LNCAP (cell line): ENCODE results near the gene DLEC1.

Source experiments
- CTCF ChIP-seq: fragments of 450-650 bp; IDR thresholded peaks from 2 replicates; pipeline ENCODE4 v1.5.1; 2017; ENCODE audit warnings: mild to moderate bottlenecking

Gene DLEC1

DNA sequence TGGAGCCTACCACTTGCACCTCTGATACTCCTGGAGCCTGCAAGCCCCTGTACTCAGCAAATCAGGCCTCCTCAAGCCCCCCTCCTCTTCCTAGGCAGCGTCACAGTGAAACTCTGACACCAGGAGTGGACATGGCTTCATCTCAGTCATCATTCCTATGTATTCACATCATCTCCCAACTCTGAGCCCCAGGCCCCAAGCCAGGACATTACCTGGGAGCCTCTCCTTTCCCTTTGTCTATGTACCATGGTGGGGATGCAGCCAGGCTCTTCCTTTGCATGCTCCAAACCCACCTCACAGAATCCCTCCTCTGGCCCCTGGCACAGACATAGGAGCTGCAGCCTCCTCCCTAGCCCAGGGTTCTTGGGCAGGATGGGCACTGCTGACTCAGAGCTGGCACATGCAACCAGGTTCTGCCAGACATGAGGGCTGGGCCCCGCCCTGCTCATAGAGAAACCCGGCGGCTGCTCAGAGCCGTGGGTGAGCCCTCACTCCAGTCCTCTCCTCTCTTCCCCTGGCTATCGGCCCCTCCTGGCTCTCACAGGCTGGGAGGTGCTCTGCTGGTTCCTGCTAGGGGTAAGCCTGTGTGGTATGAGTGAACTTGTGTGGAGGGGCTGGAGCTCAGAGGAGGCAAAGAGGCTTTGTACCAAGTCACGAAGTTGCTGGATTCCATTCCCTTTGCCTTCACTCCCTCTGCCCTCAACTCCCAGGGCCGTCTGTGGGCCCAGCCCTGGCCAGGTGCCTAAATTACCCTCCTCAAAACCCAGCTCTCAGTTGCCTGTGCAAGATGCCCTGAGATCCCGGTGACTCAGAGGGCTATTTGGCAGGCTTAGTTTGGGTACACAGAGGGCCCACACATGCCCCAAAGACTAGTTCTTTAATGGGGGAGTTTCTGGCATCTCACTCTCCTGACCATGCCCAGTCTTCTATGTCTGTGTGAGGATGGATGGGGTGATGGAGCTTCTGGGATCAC lies 7.7 kb upstream of the DLEC1 start:
- TF ChIP-seq CTCF: no peak

DNA sequence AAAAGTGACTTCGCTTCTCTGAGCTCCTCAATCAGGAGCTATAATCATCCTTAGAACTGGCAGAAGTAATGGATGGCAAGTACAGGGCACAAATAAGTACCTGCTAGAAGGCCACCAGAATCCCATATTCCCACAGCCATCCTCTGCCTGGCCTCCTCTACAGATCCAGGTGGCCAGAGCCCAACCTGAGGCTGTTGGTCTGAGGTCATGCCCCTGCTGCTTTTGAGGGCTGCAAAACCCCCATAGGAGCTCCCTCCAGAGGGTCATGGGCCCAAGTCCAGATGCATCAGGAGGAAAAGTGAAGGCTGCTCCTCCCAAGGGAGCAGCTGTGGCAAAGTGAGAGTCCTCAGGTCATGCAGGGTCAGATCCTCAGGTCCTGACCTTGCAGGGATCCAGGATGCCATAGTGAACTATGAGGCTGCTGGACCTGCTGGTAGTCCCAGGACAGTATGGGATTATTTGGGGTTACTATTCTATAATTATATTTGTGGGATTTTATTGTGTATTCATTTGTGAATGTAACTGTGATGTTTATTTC lies 6.6 kb upstream of the DLEC1 start:
- TF ChIP-seq CTCF: no peak

GRCh38 chr3:38036286-38036685 lies 2.7 kb upstream of the DLEC1 start:
- no peak for TF ChIP-seq CTCF

DNA sequence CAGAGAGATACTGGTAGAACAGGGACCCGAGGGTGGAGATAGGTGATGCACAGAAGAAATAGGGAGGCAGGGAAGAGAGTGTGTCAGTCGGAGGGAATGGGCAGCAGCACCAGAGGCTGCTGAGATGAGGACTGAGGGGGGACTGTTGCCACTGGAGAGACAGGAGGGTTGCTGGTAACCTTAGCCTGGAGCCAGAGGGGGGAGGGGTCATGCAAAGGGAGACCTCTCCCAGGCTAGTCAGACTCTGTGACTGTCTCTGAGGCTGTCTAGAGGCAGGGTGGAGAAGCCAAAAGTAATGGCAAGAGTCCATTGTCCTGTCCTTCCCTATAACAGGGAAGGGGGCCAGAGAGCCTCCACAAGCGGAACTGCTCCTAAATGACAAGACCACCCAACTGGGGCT lies 2.1 kb upstream of the DLEC1 start:
- no peak for TF ChIP-seq CTCF

DNA sequence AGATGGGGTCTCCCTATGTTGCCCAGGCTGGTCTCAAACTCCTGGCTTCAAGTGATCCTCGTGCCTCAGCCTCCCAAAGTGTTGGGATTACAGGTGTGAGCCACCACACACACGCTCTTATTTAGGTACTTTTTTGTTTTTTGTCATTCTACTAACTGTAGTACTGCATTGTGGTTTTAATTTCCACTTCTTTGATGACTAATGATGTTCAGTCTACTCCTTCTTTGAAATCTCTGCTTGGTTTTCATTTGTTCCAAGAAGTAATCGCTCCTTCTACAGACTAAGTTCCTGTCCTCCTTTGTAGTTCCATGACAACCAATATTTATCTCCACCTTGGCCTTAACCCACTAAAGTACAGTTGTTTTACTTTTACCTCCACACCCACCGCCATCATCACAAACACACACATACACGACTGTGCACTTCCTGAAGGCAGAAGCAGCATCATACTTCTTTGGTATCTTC lies 529 bp upstream of the DLEC1 start:
- no peak for TF ChIP-seq CTCF

DNA sequence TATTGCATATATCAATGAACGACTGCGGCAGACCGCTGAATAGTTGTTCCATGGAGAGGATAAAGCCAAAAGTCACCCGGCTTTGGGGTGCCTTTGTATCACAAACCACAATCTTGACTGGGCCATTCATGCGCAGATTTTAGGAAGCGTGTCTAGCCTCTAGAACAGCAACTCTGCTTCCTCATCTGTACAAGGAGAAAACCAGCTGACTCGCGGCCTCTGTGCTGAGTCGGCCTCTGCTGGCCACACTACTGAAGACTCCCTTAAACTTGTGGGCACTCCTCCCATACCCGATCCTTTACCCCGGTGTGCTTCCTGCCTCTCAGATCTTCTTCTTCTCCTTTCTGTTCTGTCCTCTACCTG lies 872 bp downstream of the DLEC1 start:
- TF ChIP-seq CTCF: no peak

GRCh38 chr3:38040401-38040800 lies 1.4 kb downstream of the DLEC1 start:
- TF ChIP-seq CTCF: no peak
